ENCODE results near the gene SNRK. TPM values are rescaled to one million over a fixed set of nuclear protein-coding genes. Genes with fewer than 3 reads are reported as not detected.

SNRK gene
- total RNA-seq, 1 experiment from 2014 or later: 14.4 TPM

- intact Hi-C loops (cut with micrococcal nuclease; ENCODE audit: unreplicated experiment): no loop called here
- H2AFZ ChIP-seq: no peak overlapping the region
- no peaks in the 10 kb centered on the region for H3F3A ChIP-seq (ENCODE audit: insufficient read depth, low read depth)
- no TSS peak for BruUV-seq (replicated peaks)
- no peaks in the 10 kb centered on the region for H3K4me1 ChIP-seq (replicated peaks; ENCODE audit: insufficient read depth)
- no peak overlapping the region for H3K27ac ChIP-seq
- 0 out of 2 replicates have a peak, but pooled peaks cover 14% of the 10 kb centered on the region for H3K79me2 ChIP-seq (ENCODE audit: low read depth)
- H3K4me2 ChIP-seq: no peak overlapping the region
- H3K27me3 ChIP-seq (ENCODE audit: insufficient read depth, low read depth): no peaks in the 10 kb centered on the region
- DNase-seq: no peak
- H3K9me2 ChIP-seq (ENCODE audit: insufficient read depth): no peaks in the 10 kb centered on the region
- H3K4me3 ChIP-seq: no peak overlapping the region
- H3K36me3 ChIP-seq (ENCODE audit: low read depth): peaks cover 13% of the 10 kb centered on the region
- no peaks in the 10 kb centered on the region for H3K9me3 ChIP-seq (ENCODE audit: insufficient read depth, low read depth)
- no peaks in the 10 kb centered on the region for H4K20me1 ChIP-seq (ENCODE audit: insufficient read depth)
- POLR2A ChIA-PET (ENCODE audit: unreplicated experiment): no interaction called here
- CTCF ChIA-PET: interaction anchor here (0.6 kb wide), 1 partner anchor 155 kb away, joined by 3 read pairs; no protein-coding TSS in a partner anchor
- no peak for TF ChIP-seq EZH2 (IDR thresholded peaks at IDR 0.05; ENCODE audit: low read depth)
- TF ChIP-seq, protein P1, sequence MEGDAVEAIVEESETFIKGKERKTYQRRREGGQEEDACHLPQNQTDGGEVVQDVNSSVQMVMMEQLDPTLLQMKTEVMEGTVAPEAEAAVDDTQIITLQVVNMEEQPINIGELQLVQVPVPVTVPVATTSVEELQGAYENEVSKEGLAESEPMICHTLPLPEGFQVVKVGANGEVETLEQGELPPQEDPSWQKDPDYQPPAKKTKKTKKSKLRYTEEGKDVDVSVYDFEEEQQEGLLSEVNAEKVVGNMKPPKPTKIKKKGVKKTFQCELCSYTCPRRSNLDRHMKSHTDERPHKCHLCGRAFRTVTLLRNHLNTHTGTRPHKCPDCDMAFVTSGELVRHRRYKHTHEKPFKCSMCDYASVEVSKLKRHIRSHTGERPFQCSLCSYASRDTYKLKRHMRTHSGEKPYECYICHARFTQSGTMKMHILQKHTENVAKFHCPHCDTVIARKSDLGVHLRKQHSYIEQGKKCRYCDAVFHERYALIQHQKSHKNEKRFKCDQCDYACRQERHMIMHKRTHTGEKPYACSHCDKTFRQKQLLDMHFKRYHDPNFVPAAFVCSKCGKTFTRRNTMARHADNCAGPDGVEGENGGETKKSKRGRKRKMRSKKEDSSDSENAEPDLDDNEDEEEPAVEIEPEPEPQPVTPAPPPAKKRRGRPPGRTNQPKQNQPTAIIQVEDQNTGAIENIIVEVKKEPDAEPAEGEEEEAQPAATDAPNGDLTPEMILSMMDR (conservative IDR thresholded peaks at IDR 0.05): no peak
Measured at GRCh38 chr3:43316783-43317460, 30.6 kb downstream of the SNRK start.

DNA sequence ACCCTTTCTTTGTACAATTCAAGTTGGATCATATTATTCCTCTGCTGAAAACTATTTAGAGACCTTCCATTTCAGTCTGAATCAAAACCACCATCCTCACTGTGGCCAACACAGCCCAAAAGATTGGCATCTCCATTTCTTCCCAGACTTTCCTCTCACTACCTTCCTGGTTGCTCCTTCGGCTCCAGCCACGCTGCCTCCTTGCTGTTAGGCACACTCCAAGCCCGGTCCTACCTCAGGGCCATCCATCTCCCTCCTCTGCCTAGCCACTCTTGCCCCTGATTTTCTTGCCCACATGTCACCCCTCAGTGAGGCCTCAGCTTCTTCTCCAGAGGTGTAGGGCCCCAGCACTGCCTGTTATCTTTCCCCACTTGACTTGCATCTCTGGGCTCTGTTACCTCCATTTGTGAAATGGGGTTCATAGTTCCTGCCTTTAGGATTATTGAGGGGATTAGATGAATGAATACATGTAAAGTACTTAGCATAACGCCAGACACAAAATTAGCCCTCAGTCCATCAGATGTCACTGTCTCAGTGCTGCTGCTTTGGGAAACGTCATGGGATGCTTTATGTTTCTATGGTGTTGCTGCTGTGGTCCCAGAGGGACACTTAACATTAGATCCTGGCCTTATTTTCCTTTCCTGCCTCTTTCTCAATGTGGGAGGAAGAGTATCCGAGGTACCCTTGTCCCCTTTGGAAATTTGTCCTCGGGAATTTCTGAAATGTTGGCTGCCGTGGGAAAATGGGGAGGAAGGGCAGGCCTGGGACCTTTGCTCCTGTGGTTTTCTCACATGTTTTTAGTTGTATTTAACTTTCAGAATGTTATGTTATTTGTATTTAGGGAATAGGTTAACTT, 31.3 kb downstream of the SNRK start:
- intact Hi-C loops (cut with micrococcal nuclease; ENCODE audit: unreplicated experiment): no loop called here
- H3F3A ChIP-seq (ENCODE audit: insufficient read depth, low read depth): no peaks in the 10 kb centered on the region
- ChIA-PET POLR2A (ENCODE audit: unreplicated experiment) (no interaction called here), CTCF (no interaction called here)
- no peak overlapping the region for H3K4me3 ChIP-seq
- no peak overlapping the region for H3K4me2 ChIP-seq
- no peaks in the 10 kb centered on the region for H3K27me3 ChIP-seq (ENCODE audit: insufficient read depth, low read depth)
- H3K79me2 ChIP-seq (ENCODE audit: low read depth): 0 out of 2 replicates have a peak, but pooled peaks cover 14% of the 10 kb centered on the region
- peaks cover 9% of the 10 kb centered on the region; the same call in 1 of the 2 replicates for H3K36me3 ChIP-seq (ENCODE audit: low read depth)
- no peak overlapping the region for H3K27ac ChIP-seq
- H3K9me3 ChIP-seq (ENCODE audit: insufficient read depth, low read depth): no peaks in the 10 kb centered on the region
- DNase-seq: no peak
- no peak for TF ChIP-seq EZH2 (IDR thresholded peaks at IDR 0.05; ENCODE audit: low read depth)
- TF ChIP-seq, protein P1 (conservative IDR thresholded peaks at IDR 0.05): no peak
- H3K9me2 ChIP-seq (ENCODE audit: insufficient read depth): no peaks in the 10 kb centered on the region
- no peaks in the 10 kb centered on the region for H3K4me1 ChIP-seq (replicated peaks; ENCODE audit: insufficient read depth)
- H2AFZ ChIP-seq: no peak overlapping the region
- no peaks in the 10 kb centered on the region for H4K20me1 ChIP-seq (ENCODE audit: insufficient read depth)
- no TSS peak for BruUV-seq (replicated peaks)

GRCh38 chr3:43319376-43319775, 33.0 kb downstream of the SNRK start:
- ChIA-PET CTCF (no interaction called here), POLR2A (ENCODE audit: unreplicated experiment) (no interaction called here)
- Histone ChIP-seq H3K79me2 (ENCODE audit: low read depth) (peaks cover 26% of the 10 kb centered on the region), H3K9me2 (ENCODE audit: insufficient read depth) (no peaks in the 10 kb centered on the region), H3F3A (ENCODE audit: insufficient read depth, low read depth) (no peaks in the 10 kb centered on the region), H3K27ac (no peak overlapping the region), H3K9me3 (ENCODE audit: insufficient read depth, low read depth) (no peaks in the 10 kb centered on the region), H3K36me3 (ENCODE audit: low read depth) (0 out of 2 replicates have a peak, but pooled peaks cover 3% of the 10 kb centered on the region), H2AFZ (no peak overlapping the region), H3K4me3 (no peak overlapping the region), H4K20me1 (ENCODE audit: insufficient read depth) (no peaks in the 10 kb centered on the region), H3K27me3 (ENCODE audit: insufficient read depth, low read depth) (no peaks in the 10 kb centered on the region), H3K4me1 (replicated peaks; ENCODE audit: insufficient read depth) (no peaks in the 10 kb centered on the region), H3K4me2 (no peak overlapping the region)
- DNase-seq: no peak
- BruUV-seq (replicated peaks): no TSS peak
- intact Hi-C loops (cut with micrococcal nuclease; ENCODE audit: unreplicated experiment): no loop called here
- no peak for TF ChIP-seq EZH2 (IDR thresholded peaks at IDR 0.05; ENCODE audit: low read depth)
- TF ChIP-seq, protein P1 (conservative IDR thresholded peaks at IDR 0.05): no peak
